SK-N-SH treated with all-trans-retinoic acid at 6 μM for 48 hours (cell line): ENCODE data around the gene LHFPL6.

Source experiments
- ATAC-seq: fragments of 200-7000 bp; cut with Tn5 transposase; 3 replicates; pipeline ENCODE4 v1.9.1; 2020; ENCODE audit warnings: mild to moderate bottlenecking, moderate library complexity
- ARNTL ChIP-seq: fragments of 450-650 bp; formaldehyde crosslinking; IDR thresholded peaks from 2 replicates; pipeline ENCODE4 v1.5.0; 2020; ENCODE audit warnings: low read depth, mild to moderate bottlenecking, moderate library complexity, borderline replicate concordance
- BACH2 ChIP-seq: fragments of 250-450 bp; sonication (Bioruptor Pico); IDR thresholded peaks from 2 replicates; pipeline ENCODE4 v1.9.0; 2021; ENCODE audit warnings: mild to moderate bottlenecking, borderline replicate concordance
- CREB5 ChIP-seq: fragments of 250-450 bp; sonication (Bioruptor Pico); IDR thresholded peaks from 2 replicates; pipeline ENCODE4 v1.5.1; 2020; ENCODE audit warnings: low read depth, mild to moderate bottlenecking, moderate library complexity
- ESRRG ChIP-seq: fragments of 250-450 bp; sonication (Bioruptor Pico); IDR thresholded peaks from 2 replicates; pipeline ENCODE4 v1.6.1; 2021; ENCODE audit warnings: mild to moderate bottlenecking
- GLIS3 ChIP-seq: fragments of 250-450 bp; sonication (Bioruptor Pico); IDR thresholded peaks from 2 replicates; pipeline ENCODE4 v1.5.0; 2020; ENCODE audit warnings: mild to moderate bottlenecking, moderate library complexity
- ISL1 ChIP-seq: fragments of 250-450 bp; sonication (Bioruptor Pico); IDR thresholded peaks from 2 replicates; pipeline ENCODE4 v2.1.2; 2022; ENCODE audit warnings: mild to moderate bottlenecking, moderate library complexity
- OSR1 ChIP-seq: fragments of 250-450 bp; sonication (Bioruptor Pico); IDR thresholded peaks from 2 replicates; pipeline ENCODE4 v1.8.0; 2022; ENCODE audit warnings: moderate library complexity, mild to moderate bottlenecking, inconsistent platforms
- POU6F1 ChIP-seq: fragments of 250-450 bp; sonication (Bioruptor Pico); IDR thresholded peaks from 2 replicates; pipeline ENCODE4 v1.8.0; 2021; ENCODE audit warnings: low read depth, mild to moderate bottlenecking, moderate library complexity, borderline replicate concordance
- PPARA ChIP-seq: fragments of 250-450 bp; sonication (Bioruptor Pico); IDR thresholded peaks from 2 replicates; pipeline ENCODE4 v1.5.0; 2020; ENCODE audit warnings: mild to moderate bottlenecking, borderline replicate concordance
- RARB ChIP-seq: fragments of 250-450 bp; sonication (Bioruptor Pico); IDR thresholded peaks from 2 replicates; pipeline ENCODE4 v1.8.0; 2021; ENCODE audit warnings: mild to moderate bottlenecking, moderate library complexity
- SNAI2 ChIP-seq: fragments of 250-450 bp; sonication (Bioruptor Pico); IDR thresholded peaks from 2 replicates; pipeline ENCODE4 v1.5.0; 2020; ENCODE audit warnings: mild to moderate bottlenecking, moderate library complexity
- TCF4 ChIP-seq: fragments of 250-450 bp; sonication (Bioruptor Pico); IDR thresholded peaks from 2 replicates; pipeline ENCODE4 v1.8.0; 2021; ENCODE audit warnings: mild to moderate bottlenecking, moderate library complexity, borderline replicate concordance
- TOX ChIP-seq: fragments of 250-450 bp; sonication (Bioruptor Pico); IDR thresholded peaks from 2 replicates; pipeline ENCODE4 v1.8.0; 2021; ENCODE audit warnings: mild to moderate bottlenecking, moderate library complexity, borderline replicate concordance
- TSHZ2 ChIP-seq: fragments of 250-450 bp; sonication (Bioruptor Pico); IDR thresholded peaks from 2 replicates; pipeline ENCODE4 v1.5.0; 2020; ENCODE audit warnings: mild to moderate bottlenecking, moderate library complexity
- ZC3H10 ChIP-seq: fragments of 250-450 bp; sonication (Bioruptor Pico); IDR thresholded peaks from 2 replicates; pipeline ENCODE4 v1.5.1; 2021; ENCODE audit warnings: mild to moderate bottlenecking, moderate library complexity
- ZFP3 ChIP-seq: fragments of 250-450 bp; sonication (Bioruptor Pico); IDR thresholded peaks from 2 replicates; pipeline ENCODE4 v1.5.0; 2020; ENCODE audit warnings: mild to moderate bottlenecking, moderate library complexity
- ZFP30 ChIP-seq: fragments of 450-650 bp; formaldehyde crosslinking; IDR thresholded peaks from 2 replicates; pipeline ENCODE4 v1.5.0; 2022; ENCODE audit warnings: mild to moderate bottlenecking, moderate library complexity
- ZNF565 ChIP-seq: fragments of 450-650 bp; formaldehyde crosslinking; conservative IDR thresholded peaks from 2 replicates; pipeline ENCODE4 v1.5.0; 2020; ENCODE audit warnings: low read depth, mild to moderate bottlenecking, moderate library complexity
- ZNF8 ChIP-seq: fragments of 450-650 bp; formaldehyde crosslinking; IDR thresholded peaks from 2 replicates; pipeline ENCODE4 v1.5.0; 2020; ENCODE audit warnings: mild to moderate bottlenecking, moderate library complexity

Gene LHFPL6

GRCh38 chr13:39370554-39370953 is 232.4 kb downstream of the LHFPL6 start:
- ATAC-seq, result peak; percentile 50; the same call in 2 of the 3 replicates
- no peak for TF ChIP-seq POU6F1
- no peak for TF ChIP-seq ARNTL (CRISPR knock-in tag)
- TF ChIP-seq ZFP30 (CRISPR knock-in tag), result no peak
- TF ChIP-seq ZC3H10 (CRISPR knock-in tag), result no peak
- TF ChIP-seq ISL1 (CRISPR knock-in tag), result no peak
- no peak for TF ChIP-seq ZNF565 (CRISPR knock-in tag)
- TF ChIP-seq GLIS3 (CRISPR knock-in tag), result no peak
- TF ChIP-seq TCF4, result no peak
- TF ChIP-seq ZFP3 (CRISPR knock-in tag), result no peak
- TF ChIP-seq, all 23 proteins: peak for 0

- no peak for ATAC-seq
Measured at GRCh38 chr13:39370048-39370447, 232.9 kb downstream of the LHFPL6 start.

More at GRCh38 chr13:39370048-39370447, 232.9 kb downstream of the LHFPL6 start:
- TF ChIP-seq RARB (no peak), ZNF8 (no peak), CREB5 (CRISPR knock-in tag) (no peak), TOX (CRISPR knock-in tag) (no peak), ZFP30 (CRISPR knock-in tag) (no peak), TSHZ2 (CRISPR knock-in tag) (no peak), POU6F1 (no peak), PPARA (no peak), ESRRG (CRISPR knock-in tag) (no peak), OSR1 (CRISPR knock-in tag) (no peak), ZFP3 (CRISPR knock-in tag) (no peak), ARNTL (CRISPR knock-in tag) (no peak), BACH2 (CRISPR knock-in tag) (no peak), SNAI2 (CRISPR knock-in tag) (no peak), GLIS3 (CRISPR knock-in tag) (no peak), ZNF565 (CRISPR knock-in tag) (no peak), ZC3H10 (CRISPR knock-in tag) (no peak)
